ENCODE data around the gene MPZL1. TPM values are rescaled to one million over a fixed set of nuclear protein-coding genes. Genes with fewer than 3 reads are reported as not detected.

The MPZL1 gene
- total and polyA plus RNA-seq, 3 donors from 2014 or later: 148 to 160 (median 154) TPM

GRCh38 chr1:167774710-167775109, 52.9 kb downstream of the MPZL1 start:
- no peak for DNase-seq
- no peaks in the 10 kb centered on the region for H3K9me3 ChIP-seq
- H3K27ac ChIP-seq: no peak overlapping the region
- H3K27me3 ChIP-seq: no peaks in the 10 kb centered on the region
- H3K4me1 ChIP-seq: no peaks in the 10 kb centered on the region
- no peak overlapping the region for H3K4me3 ChIP-seq
- no peaks in the 10 kb centered on the region for H3K36me3 ChIP-seq (ENCODE audit: low read depth, missing control alignments)
- intact Hi-C loops (cut with DNase I; ENCODE audit: low total_unique reads): no loop called here
- TF ChIP-seq CTCF (IDR thresholded peaks at IDR 0.05): no peak
- TF ChIP-seq POLR2A (IDR thresholded peaks at IDR 0.05): no peak

GRCh38 chr1:167775178-167775577, 53.4 kb downstream of the MPZL1 start:
- no peaks in the 10 kb centered on the region for H3K27me3 ChIP-seq
- no peaks in the 10 kb centered on the region for H3K9me3 ChIP-seq
- no peaks in the 10 kb centered on the region for H3K36me3 ChIP-seq (ENCODE audit: low read depth, missing control alignments)
- DNase-seq: no peak
- no peak overlapping the region for H3K27ac ChIP-seq
- intact Hi-C loops (cut with DNase I; ENCODE audit: low total_unique reads): no loop called here
- no peaks in the 10 kb centered on the region for H3K4me1 ChIP-seq
- H3K4me3 ChIP-seq: no peak overlapping the region
- no peak for TF ChIP-seq CTCF (IDR thresholded peaks at IDR 0.05)
- TF ChIP-seq POLR2A (IDR thresholded peaks at IDR 0.05): no peak
- whole genome bisulfite sequencing, 2 donors: 74 to 92% methylated on average over 2 of the region's 2 CpGs

GRCh38 chr1:167776151-167776550, 54.4 kb downstream of the MPZL1 start:
- Histone ChIP-seq H3K4me3 (no peak overlapping the region), H3K27me3 (no peaks in the 10 kb centered on the region), H3K4me1 (no peaks in the 10 kb centered on the region), H3K27ac (no peak overlapping the region), H3K36me3 (ENCODE audit: low read depth, missing control alignments) (no peaks in the 10 kb centered on the region), H3K9me3 (no peaks in the 10 kb centered on the region)
- intact Hi-C loops (cut with DNase I; ENCODE audit: low total_unique reads): no loop called here
- WGBS, 2 donors: 96 to 100% methylated on average over 1 of the region's 1 CpG
- no peak for TF ChIP-seq CTCF (IDR thresholded peaks at IDR 0.05)
- TF ChIP-seq POLR2A (IDR thresholded peaks at IDR 0.05): no peak
- no peak for DNase-seq

GRCh38 chr1:167776616-167777268, 55.0 kb downstream of the MPZL1 start:
- H3K27me3 ChIP-seq: no peaks in the 10 kb centered on the region
- intact Hi-C loops (cut with DNase I; ENCODE audit: low total_unique reads): no loop called here
- H3K4me3 ChIP-seq: no peak overlapping the region
- no peaks in the 10 kb centered on the region for H3K36me3 ChIP-seq (ENCODE audit: low read depth, missing control alignments)
- 96 to 100% methylated on average over 1 of the region's 1 CpG for WGBS, 2 donors
- no peaks in the 10 kb centered on the region for H3K4me1 ChIP-seq
- DNase-seq: no peak
- H3K9me3 ChIP-seq: no peaks in the 10 kb centered on the region
- TF ChIP-seq CTCF (IDR thresholded peaks at IDR 0.05) (no peak), POLR2A (IDR thresholded peaks at IDR 0.05) (no peak)
- no peak overlapping the region for H3K27ac ChIP-seq

- 94 to 98% methylated on average over 5 of the region's 5 CpGs for WGBS, 2 donors
- Histone ChIP-seq H3K9me3 (no peaks in the 10 kb centered on the region), H3K27me3 (no peaks in the 10 kb centered on the region), H3K4me3 (no peak overlapping the region), H3K36me3 (ENCODE audit: low read depth, missing control alignments) (no peaks in the 10 kb centered on the region), H3K27ac (no peak overlapping the region), H3K4me1 (no peaks in the 10 kb centered on the region)
- no peak for DNase-seq
- intact Hi-C loops (cut with DNase I; ENCODE audit: low total_unique reads): no loop called here
- TF ChIP-seq POLR2A (IDR thresholded peaks at IDR 0.05): no peak
Observed at GRCh38 chr1:167777269-167777650, 55.5 kb downstream of the MPZL1 start.

All from testis (tissue), 3 donors.